Measurements from ENCODE around the gene EYA2.

The EYA2 gene

GRCh38 chr20:46933150-46933549, 38.5 kb downstream of the EYA2 start:
- DNase-seq: no peak

- no peak for DNase-seq
These were observed 40.2 kb downstream of the EYA2 start for GRCh38 chr20:46934746-46935287.

GRCh38 chr20:46935394-46936017, 40.9 kb downstream of the EYA2 start:
- no peak for DNase-seq

- DNase-seq: no peak
These were observed 41.9 kb downstream of the EYA2 start for GRCh38 chr20:46936415-46937156.

GRCh38 chr20:46937157-46937523, 42.5 kb downstream of the EYA2 start:
- DNase-seq: no peak

GRCh38 chr20:46937533-46938226, 43.0 kb downstream of the EYA2 start:
- no peak for DNase-seq

GRCh38 chr20:46938434-46938833, 43.8 kb downstream of the EYA2 start:
- no peak for DNase-seq

GRCh38 chr20:46939031-46939965, 44.7 kb downstream of the EYA2 start:
- peak in 1 of 2 experiments; percentile 10 for DNase-seq

GRCh38 chr20:46940616-46941015, 46.0 kb downstream of the EYA2 start:
- no peak for DNase-seq

- no peak for DNase-seq
These were observed 46.8 kb downstream of the EYA2 start for GRCh38 chr20:46941404-46941803.

- DNase-seq: no peak
These were observed 49.4 kb downstream of the EYA2 start for GRCh38 chr20:46943861-46944591.

GRCh38 chr20:46945465-46945864, 50.8 kb downstream of the EYA2 start:
- no peak for DNase-seq

GRCh38 chr20:46946181-46946624, 51.6 kb downstream of the EYA2 start:
- DNase-seq: no peak

- peak in 1 of 2 experiments; percentile 37 for DNase-seq
These were observed 52.2 kb downstream of the EYA2 start for GRCh38 chr20:46946796-46947195.

- DNase-seq: no peak
These were observed 53.4 kb downstream of the EYA2 start for GRCh38 chr20:46948081-46948480.

GRCh38 chr20:46951405-46951804, 56.8 kb downstream of the EYA2 start:
- no peak for DNase-seq

GRCh38 chr20:46951840-46952497, 57.3 kb downstream of the EYA2 start:
- DNase-seq: no peak

- DNase-seq: no peak
These were observed 59.0 kb downstream of the EYA2 start for GRCh38 chr20:46953596-46953995.

GRCh38 chr20:46954490-46955038, 59.9 kb downstream of the EYA2 start:
- no peak for DNase-seq

GRCh38 chr20:46955601-46956556, 61.2 kb downstream of the EYA2 start:
- no peak for DNase-seq
